HG03045 (cell line): ENCODE results near the gene CEP41.
"Not testable (repeated sequence)": the region's sequence is repeated elsewhere in the genome, so short reads cannot be mapped to it uniquely, and the experiment has no call there.

Experiments used
- ATAC-seq: cut with Tn5 transposase; IDR thresholded peaks from one replicate; pipeline ENCODE4 v1.9.1; 2021; ENCODE audit warnings: mild to moderate bottlenecking, moderate library complexity; ENCODE audit not compliant: unreplicated experiment

Gene CEP41

GRCh38 chr7:130390486-130390885 is 50.3 kb downstream of the CEP41 start:
- ATAC-seq = no peak

- no peak for ATAC-seq
Observed at GRCh38 chr7:130388671-130389070, 52.1 kb downstream of the CEP41 start.

GRCh38 chr7:130387628-130388403 is 53.0 kb downstream of the CEP41 start:
- no peak for ATAC-seq

GRCh38 chr7:130387306-130387627 is 53.5 kb downstream of the CEP41 start:
- no peak for ATAC-seq

GRCh38 chr7:130386876-130387275 is 53.9 kb downstream of the CEP41 start:
- ATAC-seq = no peak

GRCh38 chr7:130385600-130386066 is 55.2 kb downstream of the CEP41 start:
- ATAC-seq = no peak

GRCh38 chr7:130384841-130385599 is 55.8 kb downstream of the CEP41 start:
- no peak for ATAC-seq

- no peak for ATAC-seq
Observed at GRCh38 chr7:130384371-130384801, 56.4 kb downstream of the CEP41 start.

- no peak for ATAC-seq
Observed at GRCh38 chr7:130383187-130383980, 57.4 kb downstream of the CEP41 start.

- no peak for ATAC-seq
Observed at GRCh38 chr7:130381468-130382312, 59.1 kb downstream of the CEP41 start.

- no peak for ATAC-seq
Observed at GRCh38 chr7:130380861-130381455, 59.9 kb downstream of the CEP41 start.

- ATAC-seq = no peak
Observed at GRCh38 chr7:130379921-130380860, 60.6 kb downstream of the CEP41 start, which contains the start of gene CPA1. CPA1 (plus strand) TSS chr7:130380494; CDS start chr7:130380521, 27 bp downstream.

GRCh38 chr7:130379532-130379920 is 61.3 kb downstream of the CEP41 start:
- no peak for ATAC-seq

GRCh38 chr7:130379019-130379418 is 61.8 kb downstream of the CEP41 start:
- no peak for ATAC-seq

GRCh38 chr7:130377178-130377577 is 63.6 kb downstream of the CEP41 start:
- ATAC-seq = no peak

GRCh38 chr7:130376461-130376860 is 64.4 kb downstream of the CEP41 start:
- ATAC-seq = not testable (repeated sequence)

- ATAC-seq = no peak
Observed at GRCh38 chr7:130374507-130374906, 66.3 kb downstream of the CEP41 start.

GRCh38 chr7:130372402-130373165 is 68.2 kb downstream of the CEP41 start:
- ATAC-seq = no peak
